H1 (cell line): ENCODE results near the gene CHD2. TPM values are rescaled to one million over a fixed set of nuclear protein-coding genes. Genes with fewer than 3 reads are reported as not detected.
"Not testable (repeated sequence)": the region's sequence is repeated elsewhere in the genome, so short reads cannot be mapped to it uniquely, and the experiment has no call there.

Experiments
- CTCF ChIA-PET: fragments of 300-600 bp; sonication (Branson Sonifier 250); formaldehyde crosslinking; loops from one replicate; lab custom pipeline; 2021; ENCODE audit not compliant: partially characterized antibody; lab: Charles Lee
- POLR2A ChIA-PET: fragments of 300-600 bp; sonication (Branson Sonifier 250); formaldehyde crosslinking; loops from one replicate; lab custom pipeline; 2021; ENCODE audit warnings: inconsistent platforms; ENCODE audit not compliant: partially characterized antibody; lab: Charles Lee
- DNase-seq, 2 experiments: peaks; one replicate each; pipeline versions ENCODE4 v3.0.0 to v3.0.0-alpha.2; 2010 to 2022; ENCODE audit warnings: low spot score in 2 of 2, low read depth in 1 of 2, mixed read lengths in 1 of 2
- FAIRE-seq: peaks from 2 replicates; lab custom pipeline; 2011; peaks lifted over from hg19 to GRCh38; lab: Jason Lieb, UNC
- H2AFZ ChIP-seq: 2 replicates; pipeline ENCODE4 v1.8.1; 2012; ENCODE audit warnings: low read length, inconsistent platforms
- H2AK5ac ChIP-seq: 2 replicates; pipeline ENCODE4 v1.6.1; 2013; ENCODE audit warnings: low read depth, low read length
- H2BK120ac ChIP-seq: replicated peaks from 2 replicates; pipeline ENCODE3; 2013; ENCODE audit warnings: low read depth, low read length, inconsistent platforms
- H2BK12ac ChIP-seq: 2 replicates; pipeline ENCODE4 v1.6.1; 2013; ENCODE audit warnings: low read depth, low read length
- H2BK15ac ChIP-seq: 2 replicates; pipeline ENCODE4 v1.6.1; 2013; ENCODE audit warnings: low read length
- H2BK20ac ChIP-seq: 2 replicates; pipeline ENCODE4 v1.6.1; 2013; ENCODE audit warnings: low read length
- H2BK5ac ChIP-seq: 2 replicates; pipeline ENCODE4 v1.6.1; 2013; ENCODE audit warnings: low read depth, low read length
- H3K14ac ChIP-seq: 2 replicates; pipeline ENCODE4 v1.6.1; 2013; ENCODE audit warnings: inconsistent platforms; ENCODE audit not compliant: insufficient read length
- H3K18ac ChIP-seq: 2 replicates; pipeline ENCODE4 v1.6.1; 2013; ENCODE audit warnings: low read length; ENCODE audit errors: extremely low read depth
- H3K23ac ChIP-seq: 2 replicates; pipeline ENCODE4 v1.6.1; 2013; ENCODE audit warnings: inconsistent platforms; ENCODE audit not compliant: insufficient read length
- H3K23me2 ChIP-seq: 2 replicates; pipeline ENCODE4 v1.6.1; 2013; ENCODE audit warnings: low read depth, low read length
- H3K27ac ChIP-seq: 2 replicates; pipeline ENCODE4 v1.6.1; 2011; ENCODE audit warnings: low read depth, low read length, inconsistent platforms
- H3K27me3 ChIP-seq, 4 experiments: replicated peaks in 1 of 4; 1 replicate in 1 of 4; 2 replicates in 3 of 4; pipeline versions ENCODE4 v1.6.1 to v1.8.1; 2011 to 2013; ENCODE audit warnings: low read length in 3 of 4, mild to moderate bottlenecking in 3 of 4, inconsistent platforms in 2 of 4, mixed read lengths in 2 of 4, moderate library complexity in 1 of 4; ENCODE audit not compliant: control insufficient read depth in 3 of 4, insufficient read depth in 3 of 4; ENCODE audit errors: extremely low read depth in 1 of 4
- H3K36me3 ChIP-seq, 4 experiments: 2 replicates each; pipeline versions ENCODE4 v1.6.1 to v1.8.1; 2011 to 2013; ENCODE audit warnings: mild to moderate bottlenecking in 4 of 4, low read length in 3 of 4, moderate library complexity in 2 of 4, control low read depth in 1 of 4, inconsistent platforms in 1 of 4; ENCODE audit not compliant: insufficient read depth in 4 of 4, control insufficient read depth in 2 of 4
- H3K4ac ChIP-seq: replicated peaks from 2 replicates; pipeline ENCODE3; 2013; ENCODE audit warnings: low read length, low read depth, mixed read lengths, inconsistent platforms; ENCODE audit not compliant: insufficient read length
- H3K4me1 ChIP-seq, 4 experiments: replicated peaks in 1 of 4; 1 replicate in 1 of 4; 2 replicates in 3 of 4; pipeline versions ENCODE4 v1.6.1 to v1.8.1; 2011 to 2013; ENCODE audit warnings: low read length in 3 of 4, inconsistent platforms in 2 of 4, mixed read lengths in 1 of 4; ENCODE audit not compliant: insufficient read depth in 4 of 4, control insufficient read depth in 3 of 4
- H3K4me2 ChIP-seq, 2 experiments: 2 replicates each; pipeline versions ENCODE4 v1.6.1 to v1.8.1; 2011 to 2013; ENCODE audit warnings: low read depth in 2 of 2, low read length in 2 of 2, control low read depth in 1 of 2, inconsistent platforms in 1 of 2, mild to moderate bottlenecking in 1 of 2; ENCODE audit not compliant: insufficient read depth in 1 of 2
- H3K4me3 ChIP-seq, 4 experiments: fragments of 200-600, 300-600 bp in 1 of 4; sonication (generic), shearing (Covaris generic), sonication (Bioruptor Twin) in 1 of 4; 2 replicates each; pipeline versions ENCODE4 v1.5.1 to v1.8.1; 2011 to 2016; ENCODE audit warnings: low read length in 4 of 4, low read depth in 3 of 4, control low read depth in 2 of 4, inconsistent platforms in 2 of 4, mild to moderate bottlenecking in 2 of 4, mixed read lengths in 1 of 4, moderate library complexity in 1 of 4; ENCODE audit not compliant: insufficient read depth in 2 of 4; ENCODE audit errors: extremely low read depth in 1 of 4
- H3K56ac ChIP-seq: replicated peaks from 2 replicates; pipeline ENCODE3; 2013; ENCODE audit warnings: low read depth, mild to moderate bottlenecking, mixed read lengths, low read length, inconsistent platforms; ENCODE audit not compliant: insufficient read length
- H3K79me1 ChIP-seq: 2 replicates; pipeline ENCODE4 v1.6.1; 2013; ENCODE audit warnings: low read depth, low read length, control low read depth
- H3K79me2 ChIP-seq, 2 experiments: 2 replicates each; pipeline versions ENCODE4 v1.6.1 to v1.8.1; 2012 to 2013; ENCODE audit warnings: low read length in 2 of 2, mild to moderate bottlenecking in 2 of 2, inconsistent platforms in 1 of 2; ENCODE audit not compliant: insufficient read depth in 2 of 2, control insufficient read depth in 1 of 2
- H3K9ac ChIP-seq, 4 experiments: replicated peaks in 1 of 4; 1 replicate in 1 of 4; 2 replicates in 3 of 4; pipeline versions ENCODE4 v1.6.1 to v1.8.1; 2011 to 2013; ENCODE audit warnings: low read depth in 3 of 4, low read length in 3 of 4, control low read depth in 2 of 4, mild to moderate bottlenecking in 2 of 4, moderate library complexity in 2 of 4, inconsistent platforms in 1 of 4; ENCODE audit errors: extremely low read depth in 1 of 4
- H3K9me3 ChIP-seq, 2 experiments: 2 replicates each; pipeline versions ENCODE4 v1.6.1 to v1.8.1; 2012 to 2013; ENCODE audit warnings: mild to moderate bottlenecking in 2 of 2, moderate library complexity in 2 of 2, control low read depth in 1 of 2, inconsistent platforms in 1 of 2, low read depth in 1 of 2, low read length in 1 of 2, mixed read lengths in 1 of 2; ENCODE audit not compliant: insufficient read depth in 2 of 2
- H4K20me1 ChIP-seq, 2 experiments: replicated peaks in 1 of 2; 2 replicates each; pipeline versions ENCODE3 to v1.8.1; 2011 to 2013; ENCODE audit warnings: inconsistent platforms in 2 of 2, low read length in 2 of 2, mild to moderate bottlenecking in 1 of 2; ENCODE audit not compliant: insufficient read depth in 2 of 2, control insufficient read depth in 1 of 2
- H4K5ac ChIP-seq: 2 replicates; pipeline ENCODE4 v1.6.1; 2013; ENCODE audit warnings: low read length, low read depth, mixed read lengths, inconsistent platforms; ENCODE audit not compliant: insufficient read length
- H4K8ac ChIP-seq: 2 replicates; pipeline ENCODE4 v1.8.0; 2013; ENCODE audit warnings: mild to moderate bottlenecking, moderate library complexity, low read length, inconsistent platforms; ENCODE audit not compliant: insufficient read depth; ENCODE audit errors: extremely low read depth
- H4K91ac ChIP-seq: replicated peaks from 2 replicates; pipeline ENCODE3; 2013; ENCODE audit warnings: low read length, mixed read lengths, inconsistent platforms; ENCODE audit not compliant: insufficient read length
- NRF1 ChIP-seq: IDR thresholded peaks from 2 replicates; pipeline ENCODE4 v1.6.1; 2011; ENCODE audit warnings: mild to moderate bottlenecking, low read depth, low read length, improper control_type of control experiment
- SP1 ChIP-seq: IDR thresholded peaks from 2 replicates; pipeline ENCODE4 v1.6.1; 2011; ENCODE audit warnings: low read depth, low read length
- SP2 ChIP-seq: IDR thresholded peaks from 2 replicates; pipeline ENCODE4 v1.6.1; 2012; ENCODE audit warnings: mild to moderate bottlenecking, low read length, inconsistent platforms
- WGBS, 2 experiments: shearing (Covaris generic) in 1 of 2; methylation state at CpG; one replicate each; pipeline versions ENCODE4 v1.1.6 to v1.1.7; 2013 to 2015; ENCODE audit warnings: low lambda C conversion rate in 2 of 2, mixed read lengths in 2 of 2, inconsistent platforms in 1 of 2, low coverage in 1 of 2, missing lambda C conversion rate in 1 of 2; ENCODE audit not compliant: insufficient replicate concordance in 2 of 2, insufficient coverage in 1 of 2, insufficient read length in 1 of 2; ENCODE audit errors: extremely low coverage in 1 of 2, missing lambda C conversion rate in 1 of 2; 5-methylcytosine and 5-hydroxymethylcytosine counted together
- polyA plus RNA-seq, 7 experiments: library from polyadenylated mRNA; depleted of rRNA in 3 of 7; stranded (reverse) in 5 of 7; unstranded in 2 of 7; fragments of >200 nt in 5 of 7; fragments of 200-250 nt in 2 of 7; gene quantifications; 1 replicate in 5 of 7; 2 replicates in 1 of 7; 4 replicates in 1 of 7; pipeline versions ENCODE4 v1.2.1 to v1.2.3, GENCODE V29; 2011 to 2013; ENCODE audit warnings: missing spikeins in 2 of 7, mixed read lengths in 2 of 7
- total RNA-seq: library from RNA; stranded (reverse); fragmentation: NEBNext Ultra II Directional; extraction: Animal tissue kit (Norgen Biotek cat#: 25700); gene quantifications from 2 replicates; pipeline ENCODE4 v1.2.1, GENCODE V29; 2021
- TF ChIP-seq, protein P1 (sequence below): IDR thresholded peaks from 2 replicates; pipeline ENCODE4 v1.6.1; 2011; ENCODE audit warnings: low read length, improper control_type of control experiment

Gene CHD2
- total and polyA plus RNA-seq, 2 of the 8 experiments (the other 6 are each of a cell fraction or from before 2014, with no cell fraction given): 28.8 to 70.0 TPM

DNA sequence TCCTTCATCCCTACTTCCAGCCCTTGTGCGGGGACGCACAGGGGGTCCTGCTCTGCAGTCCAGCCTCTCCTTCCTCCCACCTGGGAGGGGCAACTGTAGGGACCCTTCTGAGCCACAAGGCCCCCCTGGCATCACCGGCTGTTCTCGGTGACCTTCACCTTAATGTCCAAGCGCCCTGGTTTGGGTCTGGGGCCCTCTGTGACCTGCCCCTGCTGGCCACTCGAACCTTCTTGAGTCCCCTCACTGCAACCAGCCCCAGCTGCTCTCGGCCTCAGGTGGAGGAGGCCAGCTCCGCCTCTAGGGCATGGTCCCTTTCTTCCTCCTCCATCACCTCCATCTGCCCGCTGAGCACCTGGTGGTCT lies 131.0 kb downstream of the CHD2 start (continued):
- TF ChIP-seq NRF1 (no peak), SP1 (no peak), SP2 (no peak)
- TF ChIP-seq, protein P1, sequence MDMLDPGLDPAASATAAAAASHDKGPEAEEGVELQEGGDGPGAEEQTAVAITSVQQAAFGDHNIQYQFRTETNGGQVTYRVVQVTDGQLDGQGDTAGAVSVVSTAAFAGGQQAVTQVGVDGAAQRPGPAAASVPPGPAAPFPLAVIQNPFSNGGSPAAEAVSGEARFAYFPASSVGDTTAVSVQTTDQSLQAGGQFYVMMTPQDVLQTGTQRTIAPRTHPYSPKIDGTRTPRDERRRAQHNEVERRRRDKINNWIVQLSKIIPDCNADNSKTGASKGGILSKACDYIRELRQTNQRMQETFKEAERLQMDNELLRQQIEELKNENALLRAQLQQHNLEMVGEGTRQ: no peak

DNA sequence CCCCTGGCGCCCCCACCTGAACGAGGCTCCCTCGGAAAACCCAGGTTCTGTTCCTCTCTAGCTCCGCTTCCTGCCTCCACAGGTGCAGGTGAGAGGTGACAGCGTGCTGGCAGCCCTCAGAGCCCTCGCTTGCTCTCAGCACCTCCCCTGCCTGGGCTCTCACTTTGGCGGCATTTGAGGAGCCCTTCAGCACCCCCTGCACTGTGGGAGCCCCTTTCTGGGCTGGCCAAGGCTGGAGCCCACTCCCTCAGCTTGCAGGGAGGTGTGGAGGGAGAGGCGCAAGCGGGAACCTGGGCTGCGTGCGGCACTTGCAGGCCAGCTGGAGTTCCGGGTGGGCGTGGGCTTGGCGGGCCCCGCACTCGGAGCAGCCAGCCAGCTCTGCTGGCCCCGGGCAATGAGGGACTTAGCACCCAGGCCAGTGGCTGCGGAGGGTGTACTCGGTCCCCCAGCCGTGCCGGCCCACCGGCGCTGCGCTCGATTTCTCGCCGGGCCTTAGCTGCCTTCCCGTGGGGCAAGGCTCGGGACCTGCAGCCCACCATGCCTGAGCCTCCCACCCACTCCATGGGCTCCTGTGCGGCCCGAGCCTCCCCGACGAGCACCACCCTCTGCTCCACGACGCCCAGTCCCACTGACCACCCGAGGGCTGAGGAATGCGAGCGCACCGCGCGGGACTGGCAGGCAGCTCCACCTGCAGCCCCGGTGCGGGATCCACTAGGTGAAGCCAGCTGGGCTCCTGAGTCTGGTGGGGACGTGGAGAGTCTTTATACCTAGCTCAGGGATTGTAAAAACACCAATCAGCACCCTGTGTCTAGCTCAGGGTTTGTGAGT lies 131.6 kb downstream of the CHD2 start:
- H3K79me2 ChIP-seq, H3K56ac ChIP-seq, H3K23ac ChIP-seq, H3K36me3 ChIP-seq, H4K91ac ChIP-seq, H3K4ac ChIP-seq, H3K18ac ChIP-seq, H3K4me1 ChIP-seq, H4K5ac ChIP-seq, H3K4me3 ChIP-seq, H3K14ac ChIP-seq, H3K27me3 ChIP-seq, H3K23me2 ChIP-seq, H2BK12ac ChIP-seq, H2BK20ac ChIP-seq, H3K9me3 ChIP-seq, H2AK5ac ChIP-seq, H4K8ac ChIP-seq, H3K79me1 ChIP-seq, H3K4me2 ChIP-seq, H2AFZ ChIP-seq, H3K27ac ChIP-seq, FAIRE-seq, H2BK120ac ChIP-seq, H3K9ac ChIP-seq, H2BK5ac ChIP-seq, H4K20me1 ChIP-seq: not testable (repeated sequence)
- CTCF ChIA-PET: interaction anchor here (0.6 to 8.6 kb wide), 18 partner anchors 11 to 1088 kb away, joined by 3 to 119 read pairs (median 5); partner anchors contain the start of gene RGMA
- DNase-seq: peak in 1 of 2 experiments; percentile 46
- POLR2A ChIA-PET: interaction anchor here (0.7 kb wide), 1 partner anchor 40 kb away, joined by 3 read pairs; no protein-coding TSS in a partner anchor
- WGBS, 2 experiments: 90% methylated on average over 31 of the region's 44 CpGs; no CpG with 5 or more reads in 1 of the 2 experiments
- H2BK15ac ChIP-seq: 0 out of 2 replicates have a peak overlapping the region, but pooled peaks have one; percentile 46
